ENCODE data around the gene SF3A2. TPM values are rescaled to one million over a fixed set of nuclear protein-coding genes. Genes with fewer than 3 reads are reported as not detected.

Gene SF3A2
- total RNA-seq, 1 donor from 2014 or later = 65.8 TPM

- DNase-seq (ENCODE audit: low spot score) = no peak
These were observed 9.7 kb upstream of the SF3A2 start for GRCh38 chr19:2226840-2227360.

- DNase-seq (ENCODE audit: low spot score) = no peak
These were observed 9.0 kb upstream of the SF3A2 start for GRCh38 chr19:2227415-2228156.

- DNase-seq (ENCODE audit: low spot score) = no peak
These were observed 8.2 kb upstream of the SF3A2 start for GRCh38 chr19:2228157-2229030.

DNA sequence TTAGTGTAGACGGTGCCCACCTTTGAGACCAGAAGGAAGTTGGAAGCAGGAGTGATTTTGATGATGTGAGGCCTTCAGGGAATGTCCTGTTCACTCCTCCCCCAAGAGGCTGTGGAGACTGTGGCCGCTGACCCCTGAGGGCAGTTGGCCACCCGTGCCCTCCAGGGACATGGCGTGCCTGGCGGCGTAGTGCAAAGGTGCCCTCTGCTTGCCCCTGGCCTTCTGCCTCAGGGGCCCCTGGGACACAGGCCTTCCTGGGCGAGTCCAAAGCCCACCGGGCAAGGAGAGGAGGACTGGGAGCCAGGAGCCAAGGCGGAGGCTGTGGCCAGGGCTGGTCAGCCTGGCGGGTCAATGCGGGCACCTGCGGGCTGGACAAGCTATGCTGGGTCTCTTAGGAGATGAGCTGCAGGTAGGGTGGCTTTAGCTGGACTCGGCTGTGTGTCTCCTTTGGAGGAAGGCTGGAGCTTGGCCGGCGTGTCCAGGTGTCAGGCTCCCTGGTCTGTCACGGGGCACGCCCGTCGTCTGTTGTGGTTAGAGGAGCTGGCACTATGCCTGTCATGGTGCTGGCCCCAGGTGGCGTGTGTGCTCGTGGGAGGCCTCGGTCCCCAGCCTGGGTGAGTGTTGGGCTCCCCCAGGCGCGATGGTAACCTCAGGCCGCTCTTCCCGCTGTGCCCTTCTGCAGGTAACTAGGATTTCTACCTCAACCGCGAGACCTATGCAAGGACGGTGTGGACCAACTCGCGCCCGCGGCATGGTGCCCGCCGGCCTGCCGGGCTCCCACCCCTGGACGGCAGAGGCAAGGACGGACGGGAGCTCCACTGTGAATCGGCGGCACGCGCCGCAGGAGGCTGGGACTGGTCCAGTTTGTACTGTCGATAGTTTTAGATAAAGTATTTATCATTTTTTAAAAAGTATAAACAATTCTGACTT, 7.3 kb upstream of the SF3A2 start:
- no peak for DNase-seq (ENCODE audit: low spot score)

DNA sequence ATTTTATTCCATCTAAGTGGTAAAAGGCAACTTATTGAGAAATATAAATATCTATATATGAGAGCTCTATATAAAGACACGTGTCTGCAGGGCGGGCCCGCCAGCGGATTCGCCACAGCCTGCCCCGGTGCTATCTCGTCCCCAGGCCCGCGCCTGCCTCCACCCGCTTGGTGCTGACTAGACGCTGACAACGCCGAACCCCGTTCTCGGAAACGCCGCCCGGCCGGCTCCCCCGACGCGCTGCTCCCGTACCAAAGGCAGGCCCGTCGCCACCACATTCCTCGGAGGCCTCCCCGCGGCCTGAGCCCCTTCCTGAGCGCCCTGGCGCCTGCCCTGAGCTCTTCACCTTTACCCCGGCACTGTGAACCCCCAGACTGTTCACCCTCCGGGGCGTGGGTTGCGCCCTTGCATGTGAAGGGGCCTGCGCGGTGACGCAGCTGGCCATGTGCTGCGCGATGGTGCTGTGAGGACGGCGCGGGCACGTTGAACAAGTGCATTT, 6.5 kb upstream of the SF3A2 start:
- DNase-seq (ENCODE audit: low spot score) = no peak

DNA sequence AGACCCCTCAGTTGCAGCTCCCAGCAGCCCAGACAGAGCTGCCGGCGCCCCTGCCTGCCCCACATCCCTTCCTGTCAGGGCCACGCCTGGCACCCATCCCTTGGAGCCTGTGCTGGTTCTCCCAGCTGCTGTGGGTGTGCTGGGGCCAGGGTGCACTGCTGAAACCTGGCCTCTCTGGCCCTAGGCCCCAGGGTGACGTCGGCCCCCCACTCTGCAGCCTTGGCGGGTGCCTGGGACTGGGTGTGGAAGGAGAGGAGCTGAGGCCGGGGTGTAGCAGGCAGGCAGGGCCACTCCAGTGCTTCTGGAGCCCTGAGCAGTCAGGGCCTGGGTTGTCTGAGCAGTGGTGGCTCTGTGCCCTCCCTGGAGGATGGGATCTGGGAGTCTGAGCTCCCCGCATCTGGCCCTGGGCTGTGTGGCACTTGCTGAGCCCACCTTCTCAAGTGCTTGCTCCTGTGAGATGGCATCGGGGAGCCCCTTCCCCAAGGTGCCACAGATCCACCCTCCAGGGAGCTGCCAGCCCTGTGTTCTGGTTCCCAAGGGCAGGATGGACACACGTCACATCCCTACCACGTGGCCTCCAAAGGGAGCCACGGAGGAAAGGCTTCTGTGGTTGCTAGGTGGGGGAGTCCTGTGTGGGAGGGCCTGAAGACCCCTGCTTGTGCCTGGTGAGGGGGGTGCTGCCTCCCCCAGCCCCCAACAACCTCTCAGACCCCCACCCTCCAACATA, 5.7 kb upstream of the SF3A2 start:
- no peak for DNase-seq (ENCODE audit: low spot score)

GRCh38 chr19:2231621-2232221, 4.9 kb upstream of the SF3A2 start:
- no peak for DNase-seq (ENCODE audit: low spot score)

DNA sequence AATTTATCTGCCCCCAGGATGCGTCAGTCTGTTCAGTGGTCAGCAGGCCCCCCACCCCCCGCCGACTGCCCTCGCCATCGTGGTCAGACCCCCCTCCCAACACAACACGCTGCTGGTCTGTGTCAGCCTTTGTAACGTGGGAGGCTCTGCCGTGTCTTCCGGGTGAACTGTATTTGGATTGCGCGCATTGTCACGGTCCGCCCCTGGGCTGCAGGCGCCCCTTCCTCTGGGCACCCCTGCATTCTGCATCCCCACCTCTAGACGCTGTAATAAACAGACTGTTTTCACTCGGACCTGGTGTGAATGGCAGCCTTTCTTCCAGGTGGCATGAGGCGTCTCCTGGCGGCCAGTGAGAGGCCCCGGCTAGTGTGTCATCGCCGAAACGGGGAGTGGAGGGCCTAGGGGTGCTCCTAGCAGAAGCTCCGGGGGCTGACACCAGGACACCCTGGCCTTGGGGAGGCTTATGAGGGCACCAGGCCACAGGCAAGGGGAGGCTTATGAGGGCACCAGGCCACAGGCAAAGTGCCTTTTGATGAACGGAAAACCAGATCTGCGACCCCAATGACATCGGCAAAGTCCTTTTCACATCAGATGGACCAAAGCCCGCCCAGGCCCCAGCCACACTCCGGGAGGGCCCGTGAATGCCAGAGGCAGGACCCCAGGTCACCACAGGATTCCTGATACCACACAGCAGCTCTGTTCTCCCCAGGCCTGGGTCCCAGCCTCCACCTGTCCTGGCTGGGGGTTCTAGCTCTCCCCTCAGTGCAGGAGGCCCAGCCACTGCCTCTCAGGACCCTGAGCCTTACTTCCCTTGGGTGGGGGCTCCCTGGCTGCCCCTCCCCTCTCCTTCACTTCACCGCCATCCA, 4.1 kb upstream of the SF3A2 start:
- DNase-seq (ENCODE audit: low spot score) = no peak

DNA sequence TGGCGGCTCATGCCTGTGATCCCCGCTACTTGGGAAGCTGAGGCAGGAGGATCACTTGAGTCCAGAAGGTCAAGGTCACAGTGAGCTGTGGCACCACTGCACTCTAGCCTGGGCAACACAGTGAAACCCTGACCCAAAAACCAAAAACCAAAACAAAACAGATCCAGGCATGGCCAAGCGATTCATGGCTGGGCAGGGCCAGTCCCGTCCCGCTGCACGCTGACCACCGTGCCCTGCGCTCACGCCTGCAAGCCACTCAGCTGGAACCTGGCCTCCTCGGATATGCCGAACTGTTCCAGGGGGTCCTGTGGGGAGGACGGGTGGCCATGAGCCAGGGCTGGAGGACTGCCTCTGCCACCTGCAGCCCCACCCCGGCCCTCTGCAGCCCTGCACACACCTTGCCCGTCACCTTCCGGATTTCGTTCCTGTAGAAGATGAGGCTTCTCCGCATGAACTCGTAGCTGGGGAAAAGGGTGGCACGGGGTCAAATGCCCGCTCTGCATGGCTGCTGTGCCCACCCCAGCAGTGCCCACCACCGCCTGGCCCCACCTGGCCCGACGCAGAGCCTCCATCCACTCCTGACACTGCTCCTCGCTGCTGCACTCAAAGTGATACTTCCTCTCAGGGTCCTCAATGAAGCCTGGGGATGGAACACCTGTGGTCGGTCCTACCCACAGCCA, 2.9 kb upstream of the SF3A2 start:
- DNase-seq (ENCODE audit: low spot score) = no peak

GRCh38 chr19:2234996-2235380, 1.6 kb upstream of the SF3A2 start:
- no peak for DNase-seq (ENCODE audit: low spot score)

GRCh38 chr19:2235381-2236063, 1.1 kb upstream of the SF3A2 start:
- no peak for DNase-seq (ENCODE audit: low spot score)

DNA sequence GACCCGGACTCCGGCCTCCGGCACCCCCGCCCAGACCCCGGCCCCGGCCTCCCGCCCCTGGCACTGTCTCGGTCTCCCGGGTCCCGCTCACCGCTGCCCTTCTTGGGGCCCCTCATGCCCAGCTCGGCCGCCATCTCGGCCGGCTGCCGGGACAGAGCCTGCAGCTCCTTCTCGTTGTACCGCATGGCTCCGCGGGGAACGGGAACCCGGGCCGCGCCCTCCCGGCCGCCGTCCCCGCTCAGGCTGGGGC, 635 bp upstream of the SF3A2 start:
- DNase-seq (ENCODE audit: low spot score) = no peak

DNA sequence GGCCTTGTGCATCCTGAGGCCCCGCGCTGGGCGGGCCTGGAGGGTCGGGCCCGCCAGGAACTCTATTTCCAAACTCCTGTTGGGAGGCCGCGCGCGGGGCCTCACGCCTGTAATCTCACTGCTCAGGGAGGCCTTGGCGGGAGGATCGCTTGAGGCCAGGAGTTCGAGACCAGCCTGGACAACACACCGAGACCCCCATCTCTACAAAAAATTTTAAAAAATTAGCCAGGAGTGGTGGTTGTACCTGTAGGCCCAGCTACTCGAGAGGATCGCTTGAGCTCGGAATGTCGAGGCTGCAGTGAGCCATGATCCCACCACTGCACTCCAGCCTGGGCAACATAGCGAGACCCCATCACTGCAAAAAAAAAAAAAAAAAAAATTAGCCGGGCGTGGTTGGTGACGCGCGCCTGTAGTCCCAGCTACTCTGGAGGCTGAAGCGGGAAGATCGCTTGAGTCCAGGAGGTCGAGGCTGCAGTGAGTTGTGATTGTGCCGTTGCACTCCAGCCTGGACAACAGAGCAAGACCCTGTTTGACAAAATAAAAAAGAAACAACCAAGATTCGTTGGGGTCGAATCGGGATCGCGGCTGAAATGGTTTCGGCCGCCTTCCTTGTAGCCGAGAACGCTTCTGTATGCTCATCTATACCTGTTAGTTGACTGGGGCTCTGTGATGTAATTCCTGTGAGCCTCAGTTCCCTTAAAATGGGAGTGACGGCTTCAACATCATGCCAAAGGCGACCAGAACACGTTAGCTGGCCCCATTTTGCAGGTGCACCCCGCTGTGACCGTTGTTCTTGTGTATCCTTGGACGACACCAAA, 636 bp downstream of the SF3A2 start:
- DNase-seq (ENCODE audit: low spot score) = no peak

DNA sequence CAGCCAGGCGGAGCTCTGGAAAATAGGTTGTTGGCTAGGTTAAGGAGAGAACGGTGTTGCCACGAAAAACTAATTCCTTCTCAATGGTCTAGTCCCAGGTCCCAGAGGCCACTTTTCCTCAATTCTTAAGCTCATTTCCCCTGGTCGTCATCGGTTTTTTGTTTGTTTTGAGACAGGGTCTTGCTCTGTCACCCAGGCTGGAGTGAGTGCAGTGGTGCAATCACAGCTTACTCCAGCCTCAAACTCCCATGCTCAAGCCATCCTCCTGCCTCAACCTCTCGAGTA, 1.2 kb downstream of the SF3A2 start:
- no peak for DNase-seq (ENCODE audit: low spot score)

DNA sequence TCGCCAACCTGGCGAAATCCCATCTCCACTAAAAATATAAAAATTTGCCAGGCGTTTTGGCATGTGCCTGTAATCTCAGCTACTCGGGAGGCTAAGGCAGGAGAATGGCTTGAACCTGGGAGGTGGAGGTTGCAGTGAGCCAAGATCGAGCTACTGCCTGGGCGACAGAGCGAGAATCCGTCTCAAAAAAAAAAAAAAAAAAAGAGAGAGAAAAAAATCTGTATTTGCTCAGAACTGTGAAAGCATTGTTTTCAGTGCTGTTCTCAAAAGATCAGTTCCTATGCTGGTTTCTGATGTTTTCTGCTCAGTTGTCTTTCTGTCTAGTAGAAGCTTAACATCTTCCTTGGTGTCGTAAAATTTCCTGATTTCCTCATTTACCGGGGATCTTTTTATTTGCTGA, 2.5 kb downstream of the SF3A2 start:
- DNase-seq (ENCODE audit: low spot score) = no peak

DNA sequence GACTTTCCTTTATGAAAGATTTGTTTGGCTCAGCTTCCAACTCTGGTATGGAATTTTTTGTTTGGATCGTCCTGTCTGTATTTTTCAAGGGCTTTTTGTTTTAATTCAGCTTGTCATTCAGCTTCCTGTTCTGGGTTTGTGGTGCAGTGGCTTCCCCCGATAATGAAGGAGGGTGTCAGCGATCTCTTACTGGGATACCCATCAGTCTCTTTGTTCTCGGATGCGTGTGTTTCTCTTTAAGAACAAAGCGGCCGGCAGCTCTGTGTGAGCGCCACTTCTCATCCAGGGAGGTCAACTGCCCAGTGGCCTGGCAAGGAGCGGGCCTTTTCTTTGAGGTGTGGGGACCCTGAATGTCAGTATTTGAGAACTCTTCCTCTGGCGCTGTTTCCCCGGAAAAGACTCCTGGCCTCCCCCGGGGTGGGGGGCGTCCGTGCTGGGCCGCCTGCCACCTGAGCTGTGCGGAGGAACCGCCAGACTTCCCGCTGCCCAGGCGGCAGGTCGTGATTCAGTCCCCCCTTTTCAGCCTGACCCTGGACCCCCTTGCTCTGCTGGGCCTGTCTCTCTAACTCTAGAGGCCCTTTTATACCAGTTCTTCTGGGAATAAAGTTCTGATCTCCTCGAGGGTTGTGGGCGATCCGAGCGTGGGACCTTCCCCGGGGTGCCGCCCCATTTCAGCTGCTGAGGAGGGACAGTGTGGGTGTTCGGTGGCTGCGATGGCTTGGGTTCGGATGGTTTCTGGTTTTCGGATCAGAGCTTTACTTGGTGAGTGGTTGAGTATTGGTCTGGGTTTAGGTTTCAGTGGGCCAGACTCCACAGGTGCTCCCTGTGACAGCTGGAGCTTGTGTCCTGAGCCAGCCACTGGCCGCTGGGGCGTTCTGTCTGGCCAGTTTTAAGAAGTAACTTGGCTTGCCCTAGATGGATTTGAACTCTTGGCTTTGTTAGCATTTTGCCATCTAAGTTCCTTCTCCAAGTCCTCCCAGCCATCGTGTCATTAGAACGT, 3.4 kb downstream of the SF3A2 start:
- DNase-seq (ENCODE audit: low spot score) = no peak
